SK-N-SH (cell line): ENCODE data around the gene RETSAT. TPM values are rescaled to one million over a fixed set of nuclear protein-coding genes. Genes with fewer than 3 reads are reported as not detected.
"Not testable (repeated sequence)": the region's sequence is repeated elsewhere in the genome, so short reads cannot be mapped to it uniquely, and the experiment has no call there.

Experiments
- CTCF ChIA-PET: fragments of 300-600, 350-600 bp; formaldehyde crosslinking; extraction: SDS; loops from one replicate; lab custom pipeline; 2021; lab: Yijun Ruan, JAX
- POLR2A ChIA-PET: fragments of 350-600 bp; sonication (Branson Sonifier 250); formaldehyde crosslinking; extraction: SDS; loops from one replicate; lab custom pipeline; 2020; ENCODE audit warnings: antibody characterized with exemption, inconsistent platforms; lab: Yijun Ruan, JAX
- DNase-seq: peaks from one replicate; pipeline ENCODE4 v3.0.0; 2012
- H2AFZ ChIP-seq: fragments of 200-600 bp; sonication (generic); 2 replicates; pipeline ENCODE4 v1.8.1; 2016; ENCODE audit warnings: antibody characterized with exemption, mild to moderate bottlenecking, low read depth
- H3F3A ChIP-seq: fragments of 200-600 bp; sonication (generic); replicated peaks from 2 replicates; pipeline ENCODE3; 2016; ENCODE audit warnings: antibody characterized with exemption, mild to moderate bottlenecking; ENCODE audit not compliant: insufficient read depth
- H3K27ac ChIP-seq, 2 experiments: fragments of 200-500 bp in 1 of 2; fragments of 200-600 bp in 1 of 2; sonication (Bioruptor generic) in 1 of 2; sonication (generic), shearing (Covaris generic) in 1 of 2; 2 replicates each; pipeline versions ENCODE4 v1.5.1 to v1.6.1; 2014 to 2016; ENCODE audit warnings: low read depth in 2 of 2, inconsistent platforms in 1 of 2, low read length in 1 of 2, mild to moderate bottlenecking in 1 of 2, mixed read lengths in 1 of 2
- H3K27me3 ChIP-seq: fragments of 200-600 bp; sonication (generic), shearing (Covaris generic); 2 replicates; pipeline ENCODE4 v1.6.1; 2016; ENCODE audit warnings: mixed run types; ENCODE audit not compliant: insufficient read depth
- H3K36me3 ChIP-seq, 2 experiments: fragments of 200-500 bp in 1 of 2; fragments of 200-600 bp in 1 of 2; sonication (Bioruptor generic) in 1 of 2; sonication (generic) in 1 of 2; replicated peaks in 1 of 2; 2 replicates each; pipeline versions ENCODE3 to v1.5.1; 2014 to 2016; ENCODE audit warnings: low read length in 1 of 2, mild to moderate bottlenecking in 1 of 2; ENCODE audit not compliant: insufficient read depth in 2 of 2, control insufficient read depth in 1 of 2
- H3K4me1 ChIP-seq, 2 experiments: fragments of 200-500 bp in 1 of 2; fragments of 200-600 bp in 1 of 2; sonication (Bioruptor generic) in 1 of 2; sonication (generic), shearing (Covaris generic) in 1 of 2; 2 replicates each; pipeline versions ENCODE4 v1.5.1 to v1.6.1; 2014 to 2016; ENCODE audit warnings: low read depth in 1 of 2, low read length in 1 of 2, mixed run types in 1 of 2; ENCODE audit not compliant: insufficient read depth in 2 of 2, control insufficient read depth in 1 of 2
- H3K4me2 ChIP-seq: fragments of 200-600 bp; sonication (generic), shearing (Covaris generic); 2 replicates; pipeline ENCODE4 v1.6.1; 2017; ENCODE audit warnings: mixed run types
- H3K4me3 ChIP-seq, 2 experiments: fragments of 200-500 bp in 1 of 2; fragments of 200-600 bp in 1 of 2; sonication (Bioruptor generic) in 1 of 2; sonication (generic), shearing (Covaris generic) in 1 of 2; 2 replicates each; pipeline versions ENCODE4 v1.5.1 to v1.8.1; 2014 to 2016; ENCODE audit warnings: low read depth in 2 of 2, inconsistent platforms in 1 of 2, low read length in 1 of 2, mild to moderate bottlenecking in 1 of 2, mixed read lengths in 1 of 2, moderate library complexity in 1 of 2
- H3K79me2 ChIP-seq: fragments of 200-600 bp; sonication (generic); 2 replicates; pipeline ENCODE4 v1.8.1; 2017; ENCODE audit warnings: mild to moderate bottlenecking; ENCODE audit not compliant: insufficient read depth
- H3K9ac ChIP-seq: fragments of 200-600 bp; sonication (generic); 2 replicates; pipeline ENCODE4 v1.6.1; 2017; ENCODE audit warnings: mixed run types
- H3K9me2 ChIP-seq: fragments of 200-600 bp; sonication (generic); 2 replicates; pipeline ENCODE4 v1.6.1; 2017; ENCODE audit warnings: mixed run types
- H3K9me3 ChIP-seq: fragments of 200-600 bp; sonication (generic); 2 replicates; pipeline ENCODE4 v1.6.1; 2017; ENCODE audit warnings: mixed run types, mild to moderate bottlenecking, moderate library complexity
- H4K20me1 ChIP-seq: fragments of 200-600 bp; sonication (generic); 2 replicates; pipeline ENCODE4 v1.6.1; 2017; ENCODE audit warnings: mild to moderate bottlenecking, mixed run types; ENCODE audit not compliant: insufficient read depth
- EZH2phosphoT487 ChIP-seq: fragments of 200-600 bp; sonication (generic); IDR thresholded peaks from 2 replicates; pipeline ENCODE4 v1.6.1; 2017; ENCODE audit warnings: low read depth, mixed run types, mild to moderate bottlenecking, antibody characterized with exemption, moderate library complexity, borderline replicate concordance
- GABPA ChIP-seq: IDR thresholded peaks from 2 replicates; pipeline ENCODE4 v1.4.0; 2012; ENCODE audit warnings: low read depth, mild to moderate bottlenecking
- JUND ChIP-seq: IDR thresholded peaks from 2 replicates; pipeline ENCODE4 v1.4.0; 2012
- MAX ChIP-seq: IDR thresholded peaks from 2 replicates; pipeline ENCODE4 v1.4.0; 2012; ENCODE audit warnings: low read depth
- MEF2A ChIP-seq: IDR thresholded peaks from 2 replicates; pipeline ENCODE4 v1.4.0; 2012; ENCODE audit warnings: low read depth, borderline replicate concordance
- NFIC ChIP-seq: IDR thresholded peaks from 2 replicates; pipeline ENCODE4 v1.4.0; 2012; ENCODE audit warnings: borderline replicate concordance
- RXRA ChIP-seq: IDR thresholded peaks from 2 replicates; pipeline ENCODE4 v1.4.0; 2012; ENCODE audit warnings: low read depth, mild to moderate bottlenecking, borderline replicate concordance
- SIN3A ChIP-seq: IDR thresholded peaks from 2 replicates; pipeline ENCODE4 v1.6.1; 2012; ENCODE audit warnings: low read depth, mild to moderate bottlenecking, low read length, moderate library complexity, borderline replicate concordance
- TAF1 ChIP-seq: IDR thresholded peaks from 2 replicates; pipeline ENCODE4 v1.6.1; 2012; ENCODE audit warnings: low read depth, mild to moderate bottlenecking, low read length, moderate library complexity, borderline replicate concordance
- TEAD4 ChIP-seq: IDR thresholded peaks from 2 replicates; pipeline ENCODE4 v1.4.0; 2012; ENCODE audit warnings: mild to moderate bottlenecking, borderline replicate concordance; ENCODE audit not compliant: insufficient read depth
- USF1 ChIP-seq: IDR thresholded peaks from 2 replicates; pipeline ENCODE4 v1.4.0; 2012; ENCODE audit warnings: low read depth, borderline replicate concordance
- whole genome bisulfite sequencing: methylation state at CpG from one replicate; pipeline ENCODE4 v1.1.6; 2017; ENCODE audit warnings: low lambda C conversion rate; 5-methylcytosine and 5-hydroxymethylcytosine counted together
- polyA plus RNA-seq, 3 experiments: library from polyadenylated mRNA; depleted of rRNA; stranded (reverse); fragments of >200 nt; gene quantifications; 2 replicates each; pipeline ENCODE4 v1.2.3, GENCODE V29; 2012
- TF ChIP-seq, protein P1 (sequence below): fragments of 150-350 bp; IDR thresholded peaks from 2 replicates; pipeline ENCODE4 v1.6.1; 2016; ENCODE audit warnings: mild to moderate bottlenecking, low read depth, low read length

RETSAT gene
- polyA plus RNA-seq, 1 of the 3 experiments (the other 2 are of a cell fraction): 28.0 TPM

DNA sequence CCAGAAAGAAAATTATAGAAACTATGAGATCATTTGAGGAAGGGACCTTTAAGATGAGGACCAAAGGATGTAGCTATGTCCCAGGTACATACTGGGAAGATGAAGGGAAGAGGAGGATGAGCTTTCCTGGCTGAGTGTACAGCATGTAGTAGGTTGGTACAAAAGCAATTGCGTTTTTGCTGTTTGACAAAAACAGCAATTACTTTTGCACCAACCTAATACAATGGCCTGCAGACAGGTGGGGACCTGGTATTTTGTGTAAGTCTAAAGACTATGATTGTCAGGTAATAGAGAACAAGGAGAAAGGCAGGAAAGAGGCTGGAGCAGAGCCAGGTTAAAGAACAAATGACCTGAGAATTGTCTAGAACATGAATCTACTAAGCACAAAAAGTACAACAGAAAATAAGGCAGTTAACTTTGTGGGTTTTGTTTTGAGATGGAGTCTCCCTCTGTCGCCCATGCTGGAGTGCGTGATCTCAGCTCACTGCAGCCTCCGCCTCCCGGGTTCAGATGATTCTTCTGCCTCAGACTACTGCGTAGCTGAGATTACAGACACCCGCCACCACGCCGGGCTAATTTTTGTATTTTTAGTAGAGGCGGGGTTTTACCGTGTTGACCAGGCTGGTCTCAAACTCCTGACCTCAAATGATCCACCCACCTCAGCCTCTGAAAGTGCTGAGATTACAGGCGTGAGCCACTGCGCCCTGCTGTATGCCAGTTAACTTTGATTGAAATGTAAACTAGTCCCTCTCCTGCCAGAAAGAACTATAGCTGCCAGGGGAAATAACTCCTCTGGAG is 23.3 kb downstream of the RETSAT start:
- TF ChIP-seq MEF2A (no peak), GABPA (no peak), TAF1 (no peak), MAX (no peak), EZH2phosphoT487 (no peak), JUND (no peak), RXRA (no peak), USF1 (no peak), TEAD4 (no peak), SIN3A (no peak), NFIC (no peak)
- TF ChIP-seq, protein P1, sequence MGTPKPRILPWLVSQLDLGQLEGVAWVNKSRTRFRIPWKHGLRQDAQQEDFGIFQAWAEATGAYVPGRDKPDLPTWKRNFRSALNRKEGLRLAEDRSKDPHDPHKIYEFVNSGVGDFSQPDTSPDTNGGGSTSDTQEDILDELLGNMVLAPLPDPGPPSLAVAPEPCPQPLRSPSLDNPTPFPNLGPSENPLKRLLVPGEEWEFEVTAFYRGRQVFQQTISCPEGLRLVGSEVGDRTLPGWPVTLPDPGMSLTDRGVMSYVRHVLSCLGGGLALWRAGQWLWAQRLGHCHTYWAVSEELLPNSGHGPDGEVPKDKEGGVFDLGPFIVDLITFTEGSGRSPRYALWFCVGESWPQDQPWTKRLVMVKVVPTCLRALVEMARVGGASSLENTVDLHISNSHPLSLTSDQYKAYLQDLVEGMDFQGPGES: no peak
- Histone ChIP-seq H3K4me1 (peaks cover 0 to 11% of the 10 kb centered on the region in 2 experiments; a peak in 2 of 4 replicates), H4K20me1 (peaks cover 13% of the 10 kb centered on the region), H3K27me3 (no peaks in the 10 kb centered on the region), H2AFZ (no peak overlapping the region), H3K4me3 (no peak overlapping the region), H3K9ac (no peak overlapping the region), H3F3A (peaks cover 3% of the 10 kb centered on the region), H3K4me2 (no peak overlapping the region), H3K36me3 (peaks cover 4 to 10% of the 10 kb centered on the region in 2 experiments), H3K27ac (no peak overlapping the region), H3K79me2 (peaks cover 18% of the 10 kb centered on the region), H3K9me3 (no peaks in the 10 kb centered on the region), H3K9me2 (no peaks in the 10 kb centered on the region)
- ChIA-PET CTCF (interaction anchor here (1.2 kb wide), 1 partner anchor 9 kb away, joined by 4 read pairs; no protein-coding TSS in a partner anchor), POLR2A (no interaction called here)
- 90% methylated on average over 13 of the region's 13 CpGs for WGBS
- no peak for DNase-seq

DNA sequence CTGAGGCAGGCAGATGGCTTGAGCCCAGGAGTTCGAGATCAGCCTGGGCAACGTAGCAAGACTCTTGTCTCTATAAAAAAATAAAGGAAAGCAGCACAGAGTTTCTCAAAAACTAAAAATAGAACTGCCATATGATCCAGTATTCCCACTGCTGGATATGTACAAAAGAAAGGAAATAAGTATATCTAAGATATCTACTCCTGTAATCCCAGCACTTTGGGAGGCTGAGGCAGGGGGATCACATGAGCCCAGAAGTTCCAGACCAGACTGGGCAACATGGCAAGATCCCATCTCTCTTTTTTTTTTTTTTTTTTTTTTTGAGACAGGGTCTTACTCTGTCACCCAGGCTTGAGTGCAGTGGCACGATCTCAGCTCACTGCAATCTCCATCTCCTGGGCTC is 24.6 kb downstream of the RETSAT start:
- H3K4me1 ChIP-seq: peaks cover 7 to 23% of the 10 kb centered on the region in 2 experiments; a peak in 3 of 4 replicates
- H3K36me3 ChIP-seq: peaks cover 10 to 18% of the 10 kb centered on the region in 2 experiments
- H3F3A ChIP-seq, H2AFZ ChIP-seq, H3K9me2 ChIP-seq, DNase-seq, H3K9ac ChIP-seq, H3K9me3 ChIP-seq, H3K27ac ChIP-seq, H3K4me2 ChIP-seq, CTCF ChIA-PET, H3K27me3 ChIP-seq, H3K4me3 ChIP-seq: not testable (repeated sequence)
- 82% methylated on average over 3 of the region's 3 CpGs for WGBS
- POLR2A ChIA-PET: interaction anchor here (0.9 kb wide), 1 partner anchor 21 kb away, joined by 3 read pairs; no protein-coding TSS in a partner anchor
- peaks cover 31% of the 10 kb centered on the region for H3K79me2 ChIP-seq
- H4K20me1 ChIP-seq: peaks cover 27% of the 10 kb centered on the region
